Measurements from ENCODE around the gene TTC21A.

The TTC21A gene

DNA sequence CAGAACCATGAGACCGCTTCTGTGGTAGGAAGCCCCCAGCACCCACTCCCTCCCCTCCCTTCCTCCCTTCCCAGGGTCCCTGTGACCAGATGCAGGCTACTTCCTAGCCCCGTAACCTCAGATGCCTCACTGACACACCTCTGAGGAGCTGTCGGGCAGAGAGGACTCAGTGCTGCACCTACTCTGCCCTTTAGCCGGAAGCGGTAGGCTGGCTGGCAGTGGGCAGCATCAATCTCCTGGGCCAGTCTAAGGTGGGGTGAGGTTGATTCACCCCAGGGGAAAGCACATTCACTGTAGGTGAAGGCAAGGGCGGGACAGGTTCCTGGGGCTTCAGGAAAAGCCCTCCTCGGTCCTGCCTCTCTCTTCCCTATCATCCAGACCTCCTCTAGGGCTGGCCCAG, 26.8 kb downstream of the TTC21A start:
- no peak for DNase-seq (ENCODE audit: low spot score)
- TF ChIP-seq CTCF (IDR thresholded peaks at IDR 0.05; ENCODE audit: extremely low read depth, missing control alignments) = no peak

DNA sequence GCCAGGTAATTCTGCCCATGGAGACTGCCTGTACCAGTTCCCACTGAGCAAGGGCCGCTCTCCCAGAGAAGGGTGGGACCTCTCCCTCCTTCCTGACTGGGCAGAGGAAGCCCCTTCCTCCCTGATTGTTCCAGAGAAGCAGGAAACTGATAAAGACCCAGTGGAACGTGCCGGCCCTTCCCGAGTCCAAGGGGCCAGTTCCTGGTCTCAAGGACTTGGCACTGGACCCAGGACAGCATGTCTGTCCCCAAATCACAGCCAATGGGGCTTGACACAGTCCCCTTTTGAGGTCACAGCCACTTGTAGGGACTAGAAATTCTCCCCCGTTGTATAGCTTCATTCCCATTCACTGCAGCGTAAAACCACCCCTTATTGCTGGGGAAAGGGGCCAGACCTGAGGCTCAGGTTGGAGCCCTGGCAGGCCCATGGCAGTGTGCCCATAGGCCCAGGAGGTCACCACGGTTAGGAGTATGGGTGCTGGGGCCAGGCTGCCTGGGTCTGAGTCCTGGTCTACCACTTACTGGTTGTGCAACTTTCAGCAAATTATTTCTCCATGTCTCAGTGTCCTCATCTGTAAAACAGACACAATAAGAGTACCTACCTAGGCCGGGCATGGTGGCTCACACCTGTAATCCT, 27.8 kb downstream of the TTC21A start:
- DNase-seq (ENCODE audit: low spot score) = no peak
- no peak for TF ChIP-seq CTCF (IDR thresholded peaks at IDR 0.05; ENCODE audit: extremely low read depth, missing control alignments)

DNA sequence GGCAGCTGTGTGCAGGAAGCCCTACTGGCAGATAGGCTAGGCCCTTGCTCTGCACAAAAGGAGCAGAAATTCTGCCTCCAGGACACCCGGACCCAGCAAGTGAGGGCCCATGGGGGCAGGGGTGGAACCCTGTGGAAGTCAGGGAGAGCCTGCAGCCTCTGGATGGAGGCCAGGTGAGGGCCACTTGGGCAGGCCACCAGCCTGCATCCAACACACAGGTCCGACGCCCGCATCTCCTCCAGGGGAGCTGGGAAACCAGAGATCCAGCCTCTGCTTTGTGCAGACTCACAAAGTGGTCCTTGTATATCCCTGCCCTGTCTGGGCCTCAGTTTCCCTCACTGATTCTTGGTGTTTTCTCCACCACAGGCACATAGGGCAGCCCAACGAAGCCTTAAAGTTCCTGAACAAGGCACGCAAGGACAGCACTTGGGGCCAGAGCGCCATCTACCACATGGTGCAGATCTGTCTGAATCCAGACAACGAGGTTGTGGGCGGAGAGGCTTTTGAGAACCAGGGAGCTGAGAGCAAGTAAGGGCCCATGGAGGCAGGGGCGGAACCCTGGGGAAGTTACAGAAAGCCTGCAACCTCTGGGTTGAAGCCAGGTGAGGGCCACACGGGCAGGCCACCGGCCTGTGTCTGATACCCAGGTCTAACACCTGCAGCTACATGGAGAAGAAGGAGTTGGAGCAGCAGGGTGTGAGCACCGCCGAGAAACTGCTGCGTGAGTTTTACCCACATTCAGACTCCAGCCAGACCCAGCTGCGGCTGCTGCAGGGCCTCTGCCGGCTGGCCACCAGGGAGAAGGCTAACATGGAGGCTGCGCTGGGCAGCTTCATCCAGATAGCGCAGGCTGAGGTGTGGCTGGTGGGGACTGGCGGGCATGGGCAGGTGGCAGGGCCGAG, 29.3 kb downstream of the TTC21A start:
- no peak for TF ChIP-seq CTCF (IDR thresholded peaks at IDR 0.05; ENCODE audit: extremely low read depth, missing control alignments)
- DNase-seq (ENCODE audit: low spot score) = no peak

GRCh38 chr3:39137435-39137936, 30.0 kb downstream of the TTC21A start:
- no peak for DNase-seq (ENCODE audit: low spot score)
- TF ChIP-seq CTCF (IDR thresholded peaks at IDR 0.05; ENCODE audit: extremely low read depth, missing control alignments) = no peak

GRCh38 chr3:39137991-39138803, 30.7 kb downstream of the TTC21A start:
- TF ChIP-seq CTCF (IDR thresholded peaks at IDR 0.05; ENCODE audit: extremely low read depth, missing control alignments) = no peak
- no peak for DNase-seq (ENCODE audit: low spot score)

DNA sequence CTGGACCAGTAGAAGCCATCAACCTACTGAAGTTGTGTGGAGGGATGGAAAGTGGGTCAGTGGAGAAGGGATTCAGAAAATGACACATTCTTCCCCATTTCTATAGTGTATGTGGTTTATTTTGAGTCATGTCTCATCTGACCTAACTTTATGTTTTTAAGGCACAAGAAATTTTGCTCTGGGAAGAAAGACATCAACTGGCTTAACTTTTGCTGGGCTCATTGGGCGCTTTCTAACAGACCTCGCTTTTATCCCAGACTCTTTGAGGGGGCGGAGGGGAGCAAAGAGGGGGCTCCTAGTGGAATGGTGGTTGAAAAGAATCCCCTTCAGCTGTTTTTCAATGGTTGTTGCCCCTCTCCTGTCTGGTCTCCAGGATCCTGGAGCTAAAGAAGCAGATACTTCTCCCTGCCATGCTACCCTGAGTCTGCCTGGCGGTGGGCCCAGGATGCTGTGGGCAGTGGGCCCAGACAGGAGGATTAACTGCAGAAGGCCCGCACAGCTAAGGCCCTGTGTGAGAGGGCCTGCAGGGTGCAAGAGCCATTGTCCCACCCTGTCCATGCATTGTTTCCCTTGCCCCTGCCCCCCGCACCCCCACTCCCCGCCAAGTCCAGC, 31.4 kb downstream of the TTC21A start:
- no peak for TF ChIP-seq CTCF (IDR thresholded peaks at IDR 0.05; ENCODE audit: extremely low read depth, missing control alignments)
- DNase-seq (ENCODE audit: low spot score) = no peak

All from GM20000 (cell line).